IgD-negative memory B cell (primary cell): ENCODE measurements around the gene ROR2. TPM values are rescaled to one million over a fixed set of nuclear protein-coding genes. Genes with fewer than 3 reads are reported as not detected.

Experiments used
- H3K27ac Mint-ChIP-seq, 3 donors: one replicate each; pipeline ENCODE4 v1.8.0; 2020 to 2022; ENCODE audit warnings: mild to moderate bottlenecking in 3 of 3, mixed read lengths in 3 of 3, moderate library complexity in 1 of 3
- H3K27me3 Mint-ChIP-seq: one replicate; pipeline ENCODE4 v1.8.0; 2021; ENCODE audit warnings: mixed read lengths
- H3K36me3 Mint-ChIP-seq: one replicate; pipeline ENCODE4 v1.8.0; 2020; ENCODE audit warnings: mild to moderate bottlenecking, mixed read lengths
- H3K4me1 Mint-ChIP-seq, 3 donors: one replicate each; pipeline ENCODE4 v1.8.0; 2020 to 2022; ENCODE audit warnings: mixed read lengths in 3 of 3, mild to moderate bottlenecking in 1 of 3
- H3K4me3 Mint-ChIP-seq, 4 donors: one replicate each; pipeline ENCODE4 v1.8.0; 2020 to 2022; ENCODE audit warnings: mild to moderate bottlenecking in 4 of 4, mixed read lengths in 4 of 4, moderate library complexity in 3 of 4
- H3K9me3 Mint-ChIP-seq, 3 donors: one replicate each; pipeline ENCODE4 v1.8.0; 2020 to 2021; ENCODE audit warnings: mixed read lengths in 3 of 3, mild to moderate bottlenecking in 1 of 3
- polyA plus RNA-seq: library from polyadenylated mRNA; unstranded; fragments of 300-500 nt; fragmentation: Illumina TruSeq; gene quantifications from one replicate; pipeline ENCODE4 v1.2.3, GENCODE V29; 2021

Gene ROR2
- polyA plus RNA-seq, 1 donor from 2014 or later: not detected

DNA sequence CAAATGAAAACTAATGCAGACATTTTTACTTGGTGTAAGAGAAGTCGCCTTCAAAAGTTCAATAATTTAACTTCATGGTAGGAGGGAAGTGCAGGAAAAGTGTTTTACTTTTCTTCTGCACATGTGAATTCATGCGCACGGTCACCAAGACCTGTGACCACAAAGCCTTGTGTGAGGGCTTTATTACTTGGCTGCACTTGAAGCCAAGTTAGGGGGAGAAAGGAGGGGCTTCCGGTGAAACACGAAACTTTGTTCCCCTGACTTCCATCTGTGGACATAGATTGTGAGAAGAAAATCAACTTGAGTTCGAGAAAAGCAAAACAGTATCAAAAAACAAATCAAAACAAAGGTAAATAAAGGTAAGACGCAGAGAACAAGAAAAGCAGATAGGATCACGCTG lies 239.9 kb downstream of the ROR2 start:
- Mint-ChIP-seq H3K4me1 (peaks cover 0 to 7% (median 4%) of the 10 kb centered on the region in 3 donors), H3K27ac (no peak overlapping the region), H3K27me3 (no peaks in the 10 kb centered on the region), H3K9me3 (peaks cover 3 to 9% (median 4%) of the 10 kb centered on the region in 3 donors), H3K36me3 (no peaks in the 10 kb centered on the region), H3K4me3 (no peak overlapping the region)

DNA sequence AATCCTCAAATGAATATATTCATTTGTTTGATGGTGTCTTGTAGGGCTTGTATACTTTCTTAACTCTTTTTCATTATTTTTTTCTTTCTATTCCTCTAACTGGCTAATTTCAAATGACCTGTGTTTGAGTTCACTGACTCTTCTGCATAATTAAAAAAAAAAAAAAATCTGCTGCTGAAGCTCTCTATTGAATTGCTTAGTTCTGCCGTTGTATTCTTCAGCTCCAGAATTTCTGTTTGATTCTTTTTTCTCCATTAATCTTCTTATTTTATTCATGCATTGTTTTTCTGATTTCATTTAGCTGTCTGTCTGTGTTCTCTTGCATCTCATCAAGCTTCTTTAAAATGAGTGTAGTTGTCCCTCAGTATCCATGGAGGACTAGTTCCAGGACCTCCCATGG lies 244.6 kb downstream of the ROR2 start:
- H3K36me3 Mint-ChIP-seq: no peaks in the 10 kb centered on the region

DNA sequence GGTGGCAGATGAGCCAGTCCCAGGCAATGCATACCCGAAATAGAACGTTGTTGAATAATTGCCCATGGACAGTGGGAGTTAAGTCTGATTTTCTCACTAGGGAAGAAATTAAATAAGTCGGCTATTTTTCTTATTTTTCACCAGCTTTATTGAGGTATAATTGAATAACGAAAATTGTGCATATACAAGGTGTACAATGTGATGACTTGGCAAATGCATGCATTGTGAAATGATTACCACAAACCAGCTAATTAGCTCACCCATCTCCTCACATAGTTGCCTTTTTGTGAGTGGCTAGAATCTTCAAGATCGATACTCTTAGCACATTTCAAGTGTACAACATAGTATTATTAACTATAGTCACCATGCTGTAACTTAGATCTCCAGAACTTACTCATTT lies 249.6 kb downstream of the ROR2 start:
- H3K27ac Mint-ChIP-seq: peak overlapping the region in 1 of 3 donors; percentile 8
- peaks cover 5 to 7% (median 5%) of the 10 kb centered on the region in 3 donors for H3K9me3 Mint-ChIP-seq

More for the DNA sequence above, 244.6 kb downstream of the ROR2 start:
- Mint-ChIP-seq H3K4me3 (no peak overlapping the region), H3K27me3 (no peaks in the 10 kb centered on the region), H3K4me1 (peaks cover 0 to 2% (median 0%) of the 10 kb centered on the region in 3 donors), H3K27ac (no peak overlapping the region), H3K9me3 (peaks cover 7 to 13% (median 8%) of the 10 kb centered on the region in 3 donors)

DNA sequence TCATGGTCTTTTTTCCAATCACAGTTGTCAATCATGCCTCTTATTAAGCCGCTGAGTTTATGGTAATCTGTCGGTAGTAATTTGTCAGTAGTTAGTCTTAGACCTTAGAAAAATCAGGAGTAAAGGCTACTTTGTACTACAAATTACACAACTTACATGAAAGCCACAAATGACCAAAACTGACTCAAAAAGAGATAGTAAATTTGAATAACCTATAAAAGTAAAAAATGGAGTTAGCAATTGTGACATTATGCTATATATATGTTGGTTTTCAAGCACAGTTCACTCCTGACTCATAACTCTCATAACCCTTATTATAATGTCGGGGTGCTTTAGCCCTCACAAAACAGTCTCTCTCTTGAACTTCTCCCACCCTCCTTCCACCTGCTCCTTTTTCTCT lies 251.8 kb downstream of the ROR2 start:
- Mint-ChIP-seq H3K27ac (no peak overlapping the region), H3K36me3 (no peaks in the 10 kb centered on the region), H3K27me3 (no peaks in the 10 kb centered on the region), H3K9me3 (peaks cover under 1 to 4% (median 2%) of the 10 kb centered on the region in 3 donors), H3K4me1 (peaks cover 0 to 3% (median 2%) of the 10 kb centered on the region in 3 donors), H3K4me3 (no peak overlapping the region)

More for the DNA sequence above, 249.6 kb downstream of the ROR2 start:
- peaks cover 0 to 3% (median 2%) of the 10 kb centered on the region in 3 donors for H3K4me1 Mint-ChIP-seq
- H3K36me3 Mint-ChIP-seq: no peaks in the 10 kb centered on the region
- no peak overlapping the region for H3K4me3 Mint-ChIP-seq
- H3K27me3 Mint-ChIP-seq: no peaks in the 10 kb centered on the region

DNA sequence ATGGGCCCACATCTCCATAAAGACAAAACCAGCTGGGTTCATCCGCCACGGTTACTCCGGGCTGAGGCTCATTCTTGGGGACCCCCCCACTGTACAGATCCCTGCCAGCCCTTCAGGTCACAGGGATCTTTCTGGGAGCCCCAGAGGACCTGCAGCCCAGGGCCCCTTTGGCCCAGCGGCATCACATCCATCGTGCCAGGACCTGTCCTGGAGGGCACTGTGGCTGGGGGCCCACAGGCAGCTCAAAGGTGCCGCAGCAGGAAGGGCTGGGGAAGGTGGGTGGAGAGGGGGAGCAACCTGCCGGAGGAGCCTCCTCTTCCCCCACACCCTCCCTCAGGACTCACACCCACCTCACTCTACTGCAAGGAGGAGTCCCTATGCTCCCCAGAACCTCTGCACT lies 252.8 kb downstream of the ROR2 start:
- no peaks in the 10 kb centered on the region for H3K9me3 Mint-ChIP-seq
- no peaks in the 10 kb centered on the region for H3K36me3 Mint-ChIP-seq
- no peak overlapping the region for H3K4me3 Mint-ChIP-seq
- no peaks in the 10 kb centered on the region for H3K27me3 Mint-ChIP-seq
- peaks cover 0 to 5% (median 2%) of the 10 kb centered on the region in 3 donors for H3K4me1 Mint-ChIP-seq
- no peak overlapping the region for H3K27ac Mint-ChIP-seq

DNA sequence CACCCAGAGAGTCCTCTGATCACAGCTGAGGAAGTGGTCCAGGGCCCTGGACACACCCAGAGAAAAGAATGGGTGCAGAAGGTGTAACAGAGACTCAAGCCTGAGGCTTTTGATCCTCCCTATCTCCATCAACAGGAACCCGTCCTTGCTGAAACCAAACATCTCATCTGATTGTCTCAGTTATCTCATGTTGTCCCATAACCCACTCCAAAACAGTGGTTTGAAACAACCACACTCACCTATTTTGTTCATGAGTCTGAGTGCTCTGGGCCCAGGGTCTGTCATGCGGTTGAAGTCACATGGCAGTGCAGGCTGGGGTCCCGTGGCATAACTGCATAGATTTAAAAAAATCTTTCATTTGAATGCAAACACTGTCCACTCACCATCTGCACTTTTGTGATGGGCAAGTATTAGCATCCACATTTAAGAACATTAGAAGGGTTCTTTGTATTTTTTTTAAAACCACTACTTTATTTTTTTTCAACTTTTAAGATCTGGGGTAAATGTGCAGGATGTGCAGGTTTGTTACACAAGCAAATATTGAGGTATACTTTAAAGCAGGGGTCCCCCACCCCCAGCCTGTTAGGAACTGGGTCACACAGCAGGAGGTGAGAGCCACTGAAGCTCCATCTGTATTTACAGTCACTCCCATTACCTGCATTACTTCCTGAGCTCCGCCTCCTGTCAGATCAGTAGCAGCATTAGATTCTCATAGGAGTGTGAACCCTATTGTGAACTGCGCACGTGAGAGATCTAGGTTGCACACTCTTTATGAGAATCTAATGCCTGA lies 255.8 kb downstream of the ROR2 start:
- H3K4me3 Mint-ChIP-seq: no peak overlapping the region
- no peaks in the 10 kb centered on the region for H3K27me3 Mint-ChIP-seq
- H3K4me1 Mint-ChIP-seq: peaks cover 0 to 5% (median 2%) of the 10 kb centered on the region in 3 donors
- no peaks in the 10 kb centered on the region for H3K36me3 Mint-ChIP-seq
- no peak overlapping the region for H3K27ac Mint-ChIP-seq
- H3K9me3 Mint-ChIP-seq: no peaks in the 10 kb centered on the region

DNA sequence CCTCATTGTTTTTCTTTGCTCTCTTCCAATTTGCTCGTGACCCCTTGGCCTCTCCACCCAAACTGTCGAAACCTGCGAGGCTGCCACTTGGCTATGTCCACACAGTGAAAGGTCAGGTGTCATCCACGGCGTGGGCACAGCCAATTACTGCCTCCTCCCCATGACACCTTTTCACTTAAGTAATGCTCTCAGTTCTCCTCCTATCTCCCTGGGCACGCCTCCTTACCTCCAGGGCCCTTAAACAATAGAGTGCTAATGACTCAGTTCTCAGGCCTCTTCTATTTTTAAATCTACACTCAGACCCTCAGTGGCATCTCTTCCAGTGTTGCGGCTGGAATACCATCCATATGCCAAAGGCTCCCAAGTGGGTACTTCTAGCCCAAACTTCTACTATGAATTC lies 256.8 kb downstream of the ROR2 start:
- Mint-ChIP-seq H3K4me3 (no peak overlapping the region), H3K4me1 (peaks cover 0 to 4% (median 2%) of the 10 kb centered on the region in 3 donors), H3K9me3 (no peaks in the 10 kb centered on the region), H3K27me3 (no peaks in the 10 kb centered on the region), H3K27ac (no peak overlapping the region), H3K36me3 (no peaks in the 10 kb centered on the region)

DNA sequence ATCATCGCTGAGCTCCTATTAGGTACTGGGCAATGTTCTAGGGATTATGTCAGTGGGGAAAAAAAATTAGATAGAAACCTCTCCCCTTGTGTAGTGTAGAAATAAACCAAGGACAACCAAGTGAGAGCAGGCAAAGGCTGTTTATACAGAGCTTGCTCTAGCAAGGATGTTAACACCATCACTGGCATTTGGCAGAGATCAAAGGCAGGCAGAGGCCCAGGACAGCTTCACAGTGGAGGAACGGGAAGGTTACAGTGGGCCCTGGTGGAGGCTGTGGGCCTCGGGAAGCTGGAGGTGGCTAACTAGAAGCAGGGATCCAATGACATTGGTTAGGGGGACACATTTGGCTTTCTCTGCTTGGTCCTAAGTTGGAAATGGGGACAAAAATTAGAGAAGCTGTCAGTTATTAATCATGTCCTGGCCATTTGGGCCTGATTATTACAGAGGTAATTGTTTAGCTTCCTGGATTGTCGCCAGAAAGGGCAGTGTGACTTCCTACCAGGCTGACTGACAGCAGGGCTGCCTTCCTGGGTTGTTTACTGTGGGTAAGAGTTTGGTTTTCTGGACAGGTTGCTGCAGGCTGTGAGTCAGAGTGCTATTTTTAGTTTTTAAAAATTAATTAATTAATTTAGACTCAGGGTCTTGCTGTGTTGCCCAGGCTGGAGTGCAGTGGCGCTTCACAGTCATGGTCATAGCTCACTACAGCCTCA lies 259.3 kb downstream of the ROR2 start:
- Mint-ChIP-seq H3K4me1 (peaks cover 0 to 2% (median 0%) of the 10 kb centered on the region in 3 donors), H3K27ac (no peak overlapping the region), H3K36me3 (no peaks in the 10 kb centered on the region), H3K27me3 (no peaks in the 10 kb centered on the region), H3K9me3 (no peaks in the 10 kb centered on the region), H3K4me3 (no peak overlapping the region)

DNA sequence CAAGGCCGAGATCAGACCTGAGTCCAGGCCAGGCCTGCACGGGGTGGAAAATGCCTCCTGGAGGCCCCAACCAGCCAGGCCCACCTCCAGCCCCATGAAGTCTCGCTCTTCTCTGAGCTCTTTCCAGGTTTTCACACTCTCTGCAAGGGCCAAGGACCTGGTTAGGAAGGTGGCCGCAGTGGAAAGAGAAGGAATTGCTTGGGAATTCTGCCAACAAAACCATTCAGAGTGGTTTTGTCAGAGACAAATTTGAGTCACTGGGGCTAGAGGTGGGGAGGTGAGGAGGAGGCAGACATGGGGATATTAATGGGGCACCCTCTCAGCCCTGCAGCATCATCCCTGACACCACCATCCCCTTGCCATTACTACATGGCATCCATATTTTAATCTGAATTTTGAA lies 261.0 kb downstream of the ROR2 start:
- H3K9me3 Mint-ChIP-seq: no peaks in the 10 kb centered on the region
- no peaks in the 10 kb centered on the region for H3K27me3 Mint-ChIP-seq
- H3K4me1 Mint-ChIP-seq: peaks cover 0 to 2% (median 0%) of the 10 kb centered on the region in 3 donors
- H3K4me3 Mint-ChIP-seq: no peak overlapping the region
- no peak overlapping the region for H3K27ac Mint-ChIP-seq
- no peaks in the 10 kb centered on the region for H3K36me3 Mint-ChIP-seq

DNA sequence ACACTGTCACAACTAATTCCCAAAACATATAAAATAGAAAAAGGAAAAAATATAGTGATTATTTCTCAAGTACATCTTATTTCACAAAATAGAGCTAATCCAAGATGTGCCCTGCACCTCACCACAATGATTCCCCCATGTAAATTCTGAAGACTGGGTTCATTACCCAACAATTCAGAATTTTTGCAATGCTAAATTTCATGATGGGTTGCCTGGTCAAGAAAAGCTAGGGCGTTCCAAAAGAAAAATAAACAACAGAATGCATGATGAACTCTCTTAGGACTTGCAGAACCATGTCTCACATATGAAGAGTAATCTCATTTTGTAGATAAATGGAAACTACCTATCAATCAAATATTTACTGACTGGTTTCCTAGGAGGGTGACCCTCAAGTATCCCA lies 266.8 kb downstream of the ROR2 start:
- H3K36me3 Mint-ChIP-seq: no peaks in the 10 kb centered on the region
- H3K4me1 Mint-ChIP-seq: peaks cover 0 to 4% (median 1%) of the 10 kb centered on the region in 3 donors
- H3K9me3 Mint-ChIP-seq: no peaks in the 10 kb centered on the region

DNA sequence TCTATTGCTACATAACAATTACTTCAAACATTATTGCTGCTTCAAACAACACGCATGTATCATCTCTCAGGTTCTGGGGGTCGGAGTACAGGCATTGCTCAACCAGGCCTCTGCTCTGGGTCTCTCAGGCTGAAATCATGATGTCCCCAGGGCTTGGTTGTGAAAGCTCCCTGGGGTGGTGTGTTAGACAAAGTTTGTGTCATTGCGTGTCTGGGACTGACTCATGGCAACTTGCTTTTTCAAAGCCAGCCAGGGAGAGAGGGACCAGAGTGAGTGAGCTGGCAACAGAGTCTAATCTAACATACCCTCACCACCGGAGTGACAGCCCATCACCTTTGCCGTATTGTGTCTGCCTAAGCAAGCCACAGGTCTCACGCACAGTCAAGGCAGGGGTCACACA lies 267.2 kb downstream of the ROR2 start:
- no peaks in the 10 kb centered on the region for H3K9me3 Mint-ChIP-seq
- H3K27ac Mint-ChIP-seq: no peak overlapping the region
- H3K27me3 Mint-ChIP-seq: peaks cover 10% of the 10 kb centered on the region
- H3K4me3 Mint-ChIP-seq: no peak overlapping the region
- H3K4me1 Mint-ChIP-seq: peaks cover 0 to 4% (median 1%) of the 10 kb centered on the region in 3 donors
- H3K36me3 Mint-ChIP-seq: no peaks in the 10 kb centered on the region

More for the DNA sequence above, 266.8 kb downstream of the ROR2 start:
- peaks cover 8% of the 10 kb centered on the region for H3K27me3 Mint-ChIP-seq
- no peak overlapping the region for H3K27ac Mint-ChIP-seq
- H3K4me3 Mint-ChIP-seq: no peak overlapping the region

DNA sequence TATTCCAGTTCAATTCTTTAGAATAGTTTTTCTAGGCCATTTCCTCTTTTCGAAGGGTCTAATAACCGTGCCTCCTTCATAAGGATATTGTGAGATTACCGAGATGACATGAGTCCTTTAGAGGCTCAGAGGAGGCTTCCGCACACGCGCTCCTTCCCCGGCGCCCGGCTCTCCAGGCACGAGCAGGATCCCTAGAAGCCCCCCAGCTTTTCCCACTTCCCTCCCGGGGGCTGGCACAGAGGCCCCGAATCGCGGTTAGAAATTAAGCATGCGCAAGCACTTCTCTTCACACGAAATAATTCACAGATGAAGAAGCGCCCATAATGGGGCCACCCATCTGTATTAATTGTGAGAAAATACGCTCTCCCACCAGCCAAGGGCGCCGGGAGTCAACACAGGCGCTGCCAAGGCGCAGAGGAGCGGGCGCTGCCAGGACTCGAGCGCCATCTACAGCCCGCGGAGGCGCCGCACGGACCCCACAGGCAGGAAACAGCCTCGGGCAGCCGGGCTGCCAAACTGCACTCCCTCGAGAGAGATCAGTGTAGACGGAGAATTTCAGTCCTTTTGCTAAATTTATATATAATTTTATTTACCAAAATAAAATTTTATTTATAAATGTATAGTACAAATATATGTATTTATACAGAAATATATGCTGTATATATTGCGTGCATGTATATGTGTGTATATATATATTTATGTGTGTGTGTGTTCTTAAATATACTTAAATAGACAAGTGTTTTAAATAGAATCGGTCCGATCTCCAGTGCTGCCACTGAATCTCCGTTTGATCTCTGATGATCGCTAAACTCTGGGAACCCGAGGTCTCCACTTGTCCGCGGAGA lies 268.3 kb downstream of the ROR2 start:
- H3K36me3 Mint-ChIP-seq: no peaks in the 10 kb centered on the region
- H3K9me3 Mint-ChIP-seq: no peaks in the 10 kb centered on the region
- no peak overlapping the region for H3K27ac Mint-ChIP-seq
- peaks cover 0 to 4% (median 1%) of the 10 kb centered on the region in 3 donors for H3K4me1 Mint-ChIP-seq
- peaks cover 12% of the 10 kb centered on the region for H3K27me3 Mint-ChIP-seq
- peak overlapping the region; percentile 60 to 88 (median 70) for H3K4me3 Mint-ChIP-seq

DNA sequence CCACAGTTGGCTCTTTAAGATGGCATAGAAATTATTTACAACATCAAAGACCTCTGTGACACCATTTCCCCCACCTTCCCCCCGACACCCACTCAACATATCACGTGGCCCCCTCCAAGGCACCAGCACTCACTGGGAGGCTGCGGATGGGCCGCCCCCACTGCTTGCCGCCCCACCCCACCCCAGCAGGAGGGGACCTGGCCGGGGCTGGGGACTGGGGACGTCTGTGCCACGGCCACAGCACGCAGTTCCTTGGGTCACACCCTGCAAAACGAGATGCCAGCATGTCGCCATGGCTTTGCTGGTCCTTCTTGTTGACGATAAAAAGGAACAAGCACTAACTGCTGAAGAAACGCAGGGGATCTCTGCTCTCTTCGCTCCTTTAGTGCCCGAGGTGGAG lies 269.0 kb downstream of the ROR2 start:
- Mint-ChIP-seq H3K27ac (no peak overlapping the region), H3K9me3 (no peaks in the 10 kb centered on the region), H3K4me1 (peaks cover 0 to 4% (median 1%) of the 10 kb centered on the region in 3 donors), H3K27me3 (peaks cover 12% of the 10 kb centered on the region), H3K36me3 (no peaks in the 10 kb centered on the region), H3K4me3 (no peak overlapping the region)

DNA sequence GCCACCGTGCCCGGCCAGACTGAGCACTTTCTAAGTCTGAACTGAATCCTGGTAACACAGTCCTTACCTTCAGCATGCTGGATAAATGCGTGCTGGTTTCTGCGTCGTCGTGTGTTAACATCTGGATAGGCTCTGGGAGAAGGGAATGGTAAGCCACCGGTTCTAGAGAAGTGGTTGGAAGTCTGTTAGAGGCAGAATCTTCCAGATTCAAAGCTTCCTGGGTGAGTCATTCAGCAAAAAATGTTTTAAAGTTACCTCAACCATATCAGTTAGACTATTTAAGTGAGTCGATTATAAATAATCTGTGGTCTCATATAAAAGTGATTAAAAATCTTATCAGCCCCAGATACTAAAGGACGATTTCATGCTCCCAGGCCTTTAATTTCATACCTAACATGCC lies 269.9 kb downstream of the ROR2 start:
- no peaks in the 10 kb centered on the region for H3K9me3 Mint-ChIP-seq
- no peak overlapping the region for H3K4me3 Mint-ChIP-seq
- H3K36me3 Mint-ChIP-seq: no peaks in the 10 kb centered on the region
- H3K4me1 Mint-ChIP-seq: peaks cover 0 to 4% (median 1%) of the 10 kb centered on the region in 3 donors
- H3K27ac Mint-ChIP-seq: no peak overlapping the region
- H3K27me3 Mint-ChIP-seq: peaks cover 12% of the 10 kb centered on the region
